Mucosa of descending colon (tissue), 3 donors: ENCODE results near the gene PCDHGB6. TPM values are rescaled to one million over a fixed set of nuclear protein-coding genes. Genes with fewer than 3 reads are reported as not detected.
"Not testable (repeated sequence)": the region's sequence is repeated elsewhere in the genome, so short reads cannot be mapped to it uniquely, and the experiment has no call there.

ENCODE experiments used
- ATAC-seq: fragments of 200-7000 bp; cut with Tn5 transposase; one replicate; pipeline ENCODE4 v1.9.1; 2020; ENCODE audit warnings: mild to moderate bottlenecking, moderate library complexity
- DNase-seq, 3 donors: peaks; one replicate each; pipeline ENCODE4 v3.0.0-alpha.2; 2020
- H3K36me3 ChIP-seq: fragments of 200-600 bp; one replicate; pipeline ENCODE4 v1.8.0; 2021; ENCODE audit warnings: low read depth, mild to moderate bottlenecking
- H3K4me1 ChIP-seq: fragments of 200-600 bp; one replicate; pipeline ENCODE4 v1.8.0; 2021; ENCODE audit warnings: low read depth, mild to moderate bottlenecking
- H3K4me3 ChIP-seq: fragments of 200-600 bp; one replicate; pipeline ENCODE4 v1.8.0; 2021; ENCODE audit warnings: mild to moderate bottlenecking
- H3K9me3 ChIP-seq: fragments of 200-600 bp; one replicate; pipeline ENCODE4 v1.8.0; 2021; ENCODE audit warnings: mild to moderate bottlenecking
- CTCF ChIP-seq: fragments of 200-600 bp; IDR thresholded peaks from one replicate; pipeline ENCODE4 v1.8.0; 2022; ENCODE audit warnings: antibody characterized with exemption, mild to moderate bottlenecking
- intact Hi-C, 2 donors: fragments of 100-400 bp; cut with DNase I in 1 of 2; cut with micrococcal nuclease in 1 of 2; formaldehyde crosslinking; loops; one replicate each; pipeline versions ENCODE4 v1.11.0 to v1.11.1; 2022; cut with DNase I, micrococcal nuclease
- long read RNA-seq, 2 donors: library from polyadenylated mRNA; unstranded; transcript quantifications; one replicate each; pipeline ENCODE4 v2.0.0, GENCODE V29; 2019 to 2021
- total RNA-seq, 3 donors: library from RNA; stranded (reverse); fragmentation: NEBNext Ultra II Directional in 2 of 3; extraction: Animal tissue kit (Norgen Biotek cat#: 25700) in 2 of 3; gene quantifications; one replicate each; pipeline versions ENCODE4 v1.2.1 to v1.2.4, GENCODE V29; 2021 to 2023
- donor health status: DM: no; HTN: no; CAD: no; lungs with moderate emphysema.
- donor health status: DM: no; HTN: no; CAD: no.
- donor health status: DM: no; HTN: yes; CAD: no.

PCDHGB6 gene
- 1 to 10 TPM; 2.3 to 8.5 (median 2.8) TPM for total RNA-seq
- long read RNA-seq, donor 1, full-length matches to known transcripts, result 1 of 1 reads
- long read RNA-seq, donor 1, partial matches to known transcripts, result 0 of 1 reads
- long read RNA-seq, donor 1, other reads (novel, unspliced or antisense), result 0 of 1 reads
- long read RNA-seq, donor 2, result 0 reads

DNA sequence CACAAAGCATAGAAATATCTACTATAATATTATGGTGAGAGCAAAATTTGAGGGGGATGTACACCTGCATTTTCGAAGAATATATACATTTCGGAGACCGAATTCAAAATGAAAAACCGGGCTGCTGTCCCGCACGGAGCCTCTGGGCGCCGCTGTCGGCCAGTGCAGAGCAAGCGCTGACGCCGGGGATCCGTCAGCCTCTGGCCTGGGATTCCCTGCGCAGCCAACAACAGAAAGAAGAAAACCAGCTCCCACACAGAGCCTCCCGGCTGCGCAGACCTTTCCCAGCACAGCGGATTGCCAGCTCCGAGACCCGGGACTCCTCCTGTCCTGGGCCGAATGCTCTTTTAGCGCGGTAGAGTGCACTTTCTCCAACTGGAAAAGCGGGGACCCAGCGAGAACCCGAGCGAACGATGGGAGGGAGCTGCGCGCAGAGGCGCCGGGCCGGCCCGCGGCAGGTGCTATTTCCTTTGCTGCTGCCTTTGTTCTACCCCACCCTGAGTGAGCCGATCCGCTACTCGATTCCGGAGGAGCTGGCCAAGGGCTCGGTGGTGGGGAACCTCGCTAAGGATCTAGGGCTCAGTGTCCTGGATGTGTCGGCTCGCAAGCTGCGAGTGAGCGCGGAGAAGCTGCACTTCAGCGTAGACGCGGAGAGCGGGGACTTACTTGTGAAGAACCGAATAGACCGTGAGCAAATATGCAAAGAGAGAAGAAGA lies at the start of gene PCDHGB6:
Gene PCDHGB6 (plus strand): TSS at position 232 of the 716 bp plus-strand sequence. CDS start 182 bp downstream, at position 414.
- H3K4me3 ChIP-seq, H3K4me1 ChIP-seq, H3K36me3 ChIP-seq, intact Hi-C loops: not testable (repeated sequence)
- peaks cover 92% of the 10 kb centered on the region for H3K9me3 ChIP-seq
- peak; percentile 22 for TF ChIP-seq CTCF
- ATAC-seq, result peak; percentile 86
- peak; percentile 48 to 58 (median 57) for DNase-seq

- Histone ChIP-seq H3K9me3 (peaks cover 56% of the 10 kb centered on the region), H3K4me3 (no peak within 1 kb of the TSS), H3K36me3 (no peaks in the 10 kb centered on the region), H3K4me1 (no peaks in the 10 kb centered on the region)
- TF ChIP-seq CTCF, result no peak
- peak; percentile 33 for ATAC-seq
- no peak for DNase-seq
- intact Hi-C loops, result no loop called here
These were observed 47.9 kb upstream of the PCDHGB6 start, which contains the start of gene PCDHGB2 for GRCh38 chr5:141359790-141360426. Gene PCDHGB2, plus strand, starts transcription at chr5:141359994. Its CDS starts 142 bp downstream, at chr5:141360136.

- H3K9me3 ChIP-seq, result peaks cover 56% of the 10 kb centered on the region
- H3K4me3 ChIP-seq, result no peak overlapping the region
- H3K36me3 ChIP-seq, result no peaks in the 10 kb centered on the region
- TF ChIP-seq CTCF, result no peak
- intact Hi-C loops, result no loop called here
- ATAC-seq (no peak), DNase-seq (no peak)
- no peaks in the 10 kb centered on the region for H3K4me1 ChIP-seq
These were observed 47.1 kb upstream of the PCDHGB6 start for GRCh38 chr5:141360685-141361084.

DNA sequence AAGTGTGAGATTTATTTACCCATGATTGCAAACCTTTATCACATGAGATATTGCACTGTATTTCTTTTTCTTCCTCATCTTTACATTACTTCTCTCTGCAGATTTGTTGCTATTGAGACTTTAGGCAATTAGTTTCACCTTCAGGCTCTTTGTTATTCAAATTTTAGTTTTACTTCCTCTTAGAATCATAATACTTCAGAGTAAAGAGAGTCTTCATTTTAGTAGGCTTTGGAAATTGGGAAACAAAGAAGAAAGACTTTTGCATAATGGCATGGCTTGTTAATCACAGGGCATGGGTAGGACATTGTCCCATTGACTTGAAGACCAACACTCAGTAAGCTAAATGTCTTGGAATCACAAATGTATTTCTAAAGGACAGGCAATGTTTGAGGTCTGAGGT lies 45.1 kb upstream of the PCDHGB6 start:
- no peak for TF ChIP-seq CTCF
- Histone ChIP-seq H3K4me1 (no peaks in the 10 kb centered on the region), H3K4me3 (no peak overlapping the region), H3K36me3 (no peaks in the 10 kb centered on the region), H3K9me3 (peaks cover 68% of the 10 kb centered on the region)
- DNase-seq, result no peak
- intact Hi-C loops, result no loop called here
- ATAC-seq, result no peak

DNA sequence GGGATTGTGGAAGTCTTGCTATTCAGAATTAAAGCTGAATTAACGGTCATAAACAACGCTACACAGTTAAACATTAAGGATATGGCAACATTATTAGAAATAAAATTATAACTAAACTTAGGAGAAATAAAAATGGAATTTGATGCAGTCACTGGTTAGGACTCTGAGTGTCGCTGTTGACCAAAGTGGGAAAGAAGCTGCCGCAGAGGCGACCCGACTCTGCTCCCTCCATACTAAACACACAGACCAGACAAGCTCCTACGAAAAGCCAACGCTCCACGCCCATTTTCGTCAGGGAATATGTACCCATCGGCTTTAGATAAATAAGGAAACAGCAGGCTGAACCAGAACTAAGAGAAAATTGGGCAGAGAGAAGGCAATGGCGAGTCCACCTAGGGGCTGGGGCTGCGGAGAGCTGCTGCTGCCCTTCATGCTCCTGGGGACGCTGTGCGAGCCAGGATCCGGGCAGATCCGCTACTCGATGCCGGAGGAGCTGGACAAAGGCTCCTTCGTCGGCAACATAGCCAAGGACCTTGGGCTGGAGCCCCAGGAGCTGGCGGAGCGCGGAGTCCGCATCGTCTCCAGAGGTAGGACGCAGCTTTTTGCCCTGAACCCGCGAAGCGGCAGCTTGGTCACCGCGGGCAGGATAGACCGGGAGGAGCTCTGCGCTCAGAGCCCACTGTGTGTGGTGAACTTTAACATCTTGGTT lies 43.7 kb upstream of the PCDHGB6 start, which contains the start of gene PCDHGA5:
Gene PCDHGA5 (plus strand): TSS at position 211 of the 709 bp plus-strand sequence. CDS start 169 bp downstream, at position 380.
- Histone ChIP-seq H3K9me3 (peaks cover 72% of the 10 kb centered on the region), H3K4me3 (no peak within 1 kb of the TSS)

More for the DNA sequence above, 43.7 kb upstream of the PCDHGB6 start, which contains the start of gene PCDHGA5:
- no peaks in the 10 kb centered on the region for H3K36me3 ChIP-seq
- intact Hi-C loops, result no loop called here
- TF ChIP-seq CTCF, result no peak
- no peaks in the 10 kb centered on the region for H3K4me1 ChIP-seq
- DNase-seq (no peak), ATAC-seq (no peak)
